ENCODE results near the gene LSM14A. TPM values are rescaled to one million over a fixed set of nuclear protein-coding genes. Genes with fewer than 3 reads are reported as not detected.
A peak's percentile ranks its signal among the peaks of the same experiment; 100 is the strongest.
"Not testable (repeated sequence)": the region's sequence is repeated elsewhere in the genome, so short reads cannot be mapped to it uniquely, and the experiment has no call there.

The LSM14A gene
- polyA plus RNA-seq, 2 of the 4 experiments (the other 2 are of a cell fraction), result 241 to 264 TPM

DNA sequence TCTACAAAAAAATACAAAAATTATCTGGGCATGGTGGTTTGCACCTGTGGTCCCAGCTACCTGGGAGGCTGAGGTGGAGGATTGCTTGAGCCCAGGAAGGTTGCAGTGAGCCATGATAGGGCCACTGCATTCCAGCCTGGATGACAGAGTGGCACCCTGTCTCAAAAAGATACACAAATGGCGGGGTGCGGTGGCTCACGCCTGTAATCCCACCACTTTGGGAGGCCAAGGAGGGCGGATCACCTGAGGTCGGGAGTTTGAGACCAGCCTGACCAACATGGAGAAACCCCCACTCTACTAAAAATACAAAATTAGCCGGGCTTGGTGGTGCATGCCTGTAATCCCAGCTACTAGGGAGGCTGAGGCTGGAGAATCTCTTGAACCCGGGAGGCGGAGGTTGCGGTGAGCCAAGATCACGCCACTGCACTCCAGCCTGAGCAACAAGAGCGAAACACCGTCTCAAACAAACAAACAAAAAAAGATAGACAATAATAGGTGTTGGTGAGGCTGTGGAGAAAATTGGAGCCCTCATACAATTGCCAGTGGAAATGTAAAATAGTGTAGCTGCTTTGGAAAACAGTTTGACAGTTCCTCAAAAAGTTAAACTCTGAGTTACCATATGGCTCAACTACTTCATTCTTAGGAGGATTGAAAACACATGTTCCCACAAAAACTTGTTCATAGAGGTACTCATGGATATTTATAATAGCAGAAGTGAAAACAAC, 2.7 kb upstream of the LSM14A start:
- H3K4me3 ChIP-seq; H3K4me2 ChIP-seq; DNase-seq (ENCODE audit: low read depth in 1 of 2, low spot score in 1 of 2); H3K9me3 ChIP-seq; H3K27ac ChIP-seq; FAIRE-seq; POLR2A ChIA-PET; ATAC-seq: not testable (repeated sequence)
- H3K4me1 ChIP-seq, result peaks cover 14% of the 10 kb centered on the region
- WGBS (ENCODE audit: missing lambda C conversion rate), result 82% methylated on average over 12 of the region's 12 CpGs
- 0 out of 3 replicates have a peak, but pooled peaks have one; percentile 16 for TF ChIP-seq BCL3 (IDR thresholded peaks at IDR 0.05)
- CTCF ChIA-PET, result interaction anchor here (0.8 to 2.4 kb wide), 9 partner anchors 13 to 739 kb away, joined by 3 to 26 read pairs (median 4); no protein-coding TSS in a partner anchor

- FAIRE-seq (peak; percentile 67), ATAC-seq (peak; percentile 10 to 12; a peak in 3 of 6 replicates), DNase-seq (ENCODE audit: low read depth in 1 of 2, low spot score in 1 of 2) (peak in 1 of 2 experiments; percentile 55)
- POLR2A ChIA-PET, result interaction anchor here (0.6 to 3.4 kb wide), 12 partner anchors 10 to 506 kb away, joined by 3 to 21 read pairs (median 4); partner anchors contain the start of genes KCTD15 and ZNF302
- TF ChIP-seq GATA3 (IDR thresholded peaks at IDR 0.05; ENCODE audit: borderline replicate concordance), result 0 out of 2 replicates have a peak, but pooled peaks have one; percentile 13
- TF ChIP-seq HOXB13 (CRISPR knock-in tag; IDR thresholded peaks at IDR 0.05; ENCODE audit: low read depth), result no peak
- peak overlapping the region; percentile 85 for H3K4me2 ChIP-seq
- peaks cover 32% of the 10 kb centered on the region for H3K4me1 ChIP-seq
- CTCF ChIA-PET, result interaction anchor here (0.7 to 2.2 kb wide), 12 partner anchors 9 to 393 kb away, joined by 3 to 13 read pairs (median 5); no protein-coding TSS in a partner anchor
- H3K4me3 ChIP-seq, result peak overlapping the region; percentile 67
- peak overlapping the region; percentile 94 to 95 for H3K27ac ChIP-seq
- 43% methylated on average over 9 of the region's 9 CpGs for WGBS (ENCODE audit: missing lambda C conversion rate)
- H3K9me3 ChIP-seq, result no peaks in the 10 kb centered on the region
These were observed 796 bp upstream of the LSM14A start for GRCh38 chr19:34171539-34171876.

DNA sequence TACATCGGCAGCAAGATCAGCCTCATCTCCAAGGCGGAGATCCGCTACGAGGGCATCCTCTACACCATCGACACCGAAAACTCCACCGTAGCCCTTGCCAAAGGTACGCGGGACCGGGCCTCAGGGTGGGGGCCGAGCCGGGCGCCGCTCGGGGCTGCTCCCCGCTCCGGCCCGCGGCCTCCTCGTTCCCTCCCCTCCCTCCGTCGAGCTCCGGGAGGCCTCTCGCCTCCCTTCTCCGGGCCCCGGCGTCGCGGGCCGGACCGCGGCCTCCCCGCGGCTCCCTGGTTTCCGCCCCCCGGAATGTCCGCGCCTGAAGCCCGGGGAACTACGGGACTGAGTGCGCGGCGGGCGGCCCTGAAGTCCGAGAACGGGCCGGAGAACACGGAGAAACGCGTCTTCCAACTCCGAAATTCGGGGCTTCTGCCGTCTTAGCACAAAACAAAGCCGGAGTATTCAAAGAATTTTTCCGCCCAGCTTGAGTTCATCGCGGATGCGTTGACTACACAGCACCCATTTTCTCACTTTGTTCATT, 423 bp downstream of the LSM14A start:
- 1% methylated on average over 23 of the region's 58 CpGs for WGBS (ENCODE audit: missing lambda C conversion rate)
- DNase-seq (ENCODE audit: low read depth in 1 of 2, low spot score in 1 of 2) (no peak), ATAC-seq (peak; percentile 60 to 61), FAIRE-seq (no peak)
- TF ChIP-seq FOSL2 (IDR thresholded peaks at IDR 0.05), result no peak
- TF ChIP-seq FOSL2 (CRISPR knock-in tag; IDR thresholded peaks at IDR 0.05), result peak; percentile 7; the same call in 1 of the 2 replicates
- TF ChIP-seq JUN (IDR thresholded peaks at IDR 0.05), result peak in 1 of 2 experiments; percentile 52; a peak in 2 of 5 replicates
- TF ChIP-seq, protein P1, sequence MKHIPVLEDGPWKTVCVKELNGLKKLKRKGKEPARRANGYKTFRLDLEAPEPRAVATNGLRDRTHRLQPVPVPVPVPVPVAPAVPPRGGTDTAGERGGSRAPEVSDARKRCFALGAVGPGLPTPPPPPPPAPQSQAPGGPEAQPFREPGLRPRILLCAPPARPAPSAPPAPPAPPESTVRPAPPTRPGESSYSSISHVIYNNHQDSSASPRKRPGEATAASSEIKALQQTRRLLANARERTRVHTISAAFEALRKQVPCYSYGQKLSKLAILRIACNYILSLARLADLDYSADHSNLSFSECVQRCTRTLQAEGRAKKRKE (CRISPR knock-in tag; IDR thresholded peaks at IDR 0.05; ENCODE audit: low read depth), result 0 out of 2 replicates have a peak, but pooled peaks have one; percentile 47
- TF ChIP-seq E2F6 (IDR thresholded peaks at IDR 0.05; ENCODE audit: borderline replicate concordance, low read depth), result no peak
- TF ChIP-seq PHF8 (IDR thresholded peaks at IDR 0.05; ENCODE audit: borderline replicate concordance, low read depth), result peak; percentile 56
- TF ChIP-seq RNF2 (IDR thresholded peaks at IDR 0.05; ENCODE audit: borderline replicate concordance, low read depth), result 0 out of 2 replicates have a peak, but pooled peaks have one; percentile 19
- TF ChIP-seq KDM5A (IDR thresholded peaks at IDR 0.05), result peak; percentile 43; the same call in 1 of the 2 replicates
- TF ChIP-seq HOXB5 (CRISPR knock-in tag; IDR thresholded peaks at IDR 0.05), result no peak
- TF ChIP-seq TFCP2L1 (CRISPR knock-in tag; IDR thresholded peaks at IDR 0.05), result peak; percentile 64; the same call in 1 of the 2 replicates
- no peaks in the 10 kb centered on the region for H3K9me3 ChIP-seq
- POLR2A ChIA-PET, result interaction anchor here (0.6 to 3.4 kb wide), 9 partner anchors 10 to 870 kb away, joined by 3 to 21 read pairs (median 7); partner anchors contain the start of genes CEBPA and KCTD15
- peaks cover 45% of the 10 kb centered on the region for H3K4me1 ChIP-seq
- CTCF ChIA-PET, result interaction anchor here (0.6 to 2.5 kb wide), 18 partner anchors 10 to 395 kb away, joined by 3 to 14 read pairs (median 3); no protein-coding TSS in a partner anchor
- H3K4me3 ChIP-seq, result peak overlapping the region; percentile 67
- H3K4me2 ChIP-seq, result peak overlapping the region; percentile 97
- H3K27ac ChIP-seq, result peak overlapping the region; percentile 94 to 95

Measured in A549 (cell line).